Adrenal gland (tissue), 12 donors: ENCODE measurements around the gene PLA2G2F. TPM values are rescaled to one million over a fixed set of nuclear protein-coding genes. Genes with fewer than 3 reads are reported as not detected.

ENCODE experiments used
- DNase-seq, 7 donors: peaks; one replicate each; pipeline ENCODE4 v3.0.0-alpha.2; 2019 to 2020
- H3K27ac ChIP-seq, 5 donors: fragments of 200-600 bp; sonication (generic) in 4 of 5; 1 replicate in 3 of 5; 2 replicates in 2 of 5; pipeline versions ENCODE4 v1.5.1 to v1.8.0; 2016 to 2020; ENCODE audit warnings: mild to moderate bottlenecking in 1 of 5
- H3K27me3 ChIP-seq: fragments of 200-600 bp; 2 replicates; pipeline ENCODE4 v1.8.0; 2021
- H3K36me3 ChIP-seq, 2 donors: fragments of 200-600 bp; replicated peaks in 1 of 2; 1 replicate in 1 of 2; 2 replicates in 1 of 2; pipeline versions ENCODE4 v1.5.1 to v1.8.0; 2018 to 2022
- H3K4me1 ChIP-seq, 2 donors: fragments of 200-600 bp; replicated peaks in 1 of 2; 1 replicate in 1 of 2; 2 replicates in 1 of 2; pipeline versions ENCODE4 v1.5.1 to v1.8.0; 2018 to 2021
- H3K4me3 ChIP-seq, 4 donors: fragments of 200-600 bp; sonication (generic) in 3 of 4; one replicate each; pipeline ENCODE4 v1.5.1; 2016 to 2018
- H3K9me3 ChIP-seq, 3 donors: fragments of 200-600 bp; sonication (generic) in 1 of 3; replicated peaks in 1 of 3; 1 replicate in 2 of 3; 2 replicates in 1 of 3; pipeline versions ENCODE4 v1.5.1 to v1.8.0; 2016 to 2021
- CTCF ChIP-seq, 6 experiments: fragments of 450-650 bp in 4 of 6; fragments of 200-600 bp in 2 of 6; sonication (generic) in 1 of 6; IDR thresholded peaks; 1 replicate in 5 of 6; 2 replicates in 1 of 6; pipeline versions ENCODE4 v1.5.1 to v1.8.0; 2016 to 2021; ENCODE audit warnings: antibody characterized with exemption in 6 of 6, mild to moderate bottlenecking in 2 of 6, moderate library complexity in 1 of 6
- POLR2A ChIP-seq, 2 donors: fragments of 450-650 bp; IDR thresholded peaks; one replicate each; pipeline ENCODE4 v1.6.1; 2017; ENCODE audit warnings: antibody characterized with exemption in 2 of 2, mild to moderate bottlenecking in 2 of 2, moderate library complexity in 1 of 2
- WGBS, 4 donors: extraction: QIAGEN DNeasy Blood & Tissue Kit in 2 of 4; methylation state at CpG; one replicate each; pipeline versions ENCODE4 v1.1.5 to v1.1.7; 2013 to 2017; 5-methylcytosine and 5-hydroxymethylcytosine counted together
- intact Hi-C, 2 donors: fragments of 100-400 bp; cut with DNase I; formaldehyde crosslinking; loops; one replicate each; pipeline versions ENCODE4 v1.14.1 to v1.15.0; 2022 to 2023
- polyA plus RNA-seq, 3 donors: library from polyadenylated mRNA; stranded (reverse); fragments of 200-250 nt in 2 of 3; fragments of 350-450 nt in 1 of 3; fragmentation: Illumina TruSeq in 1 of 3; extraction: RNeasy Lipid Tissue Mini Kit (QIAGEN cat#74804) in 1 of 3; gene quantifications; one replicate each; pipeline ENCODE4 v1.2.3, GENCODE V29; 2013 to 2014
- total RNA-seq, 9 donors: library from RNA; depleted of rRNA in 4 of 9; stranded (reverse); fragments of >200 nt in 4 of 9; fragments of 120-200 nt in 1 of 9; fragmentation: NEBNext Ultra II Directional in 1 of 9; extraction: Animal tissue kit (Norgen Biotek cat#: 25700) in 1 of 9; gene quantifications; one replicate each; pipeline versions ENCODE4 v1.1.0 to v1.2.4, GENCODE V29; 2013 to 2023
- donor health status: healthy with polysubstance abuse.
- donor health status: Bipolar disorder and iron deficiency.
- donor health status: DM: yes; HTN: yes; CAD: no.
- donor health status: DM: no; HTN: no; CAD: no.
- donor health status: DM: no; HTN: no; CAD: no.
- donor health status: DM: yes; HTN: yes; CAD: no.

The PLA2G2F gene
- total and polyA plus RNA-seq, 12 donors = 0.08 TPM; not detected in 11

GRCh38 chr1:20185834-20186782, 47.0 kb downstream of the PLA2G2F start, which contains the start of the genes PLA2G2C and UBXN10:
Gene PLA2G2C (minus strand): TSS chr1:20186518. CDS start chr1:20177363, 9,155 bp downstream.
Gene UBXN10 (plus strand): TSS chr1:20186096. CDS start chr1:20190562, 4,466 bp downstream.
- Histone ChIP-seq H3K27ac (peak within 1 kb of the TSS in 1 of 5 donors; percentile 66), H3K27me3 (no peaks in the 10 kb centered on the region)

GRCh38 chr1:20187103-20187812, 48.1 kb downstream of the PLA2G2F start:
- no peak overlapping the region for H3K27ac ChIP-seq
- no peaks in the 10 kb centered on the region for H3K36me3 ChIP-seq
- intact Hi-C loops = no loop called here
- no peaks in the 10 kb centered on the region for H3K9me3 ChIP-seq
- WGBS, 4 donors = 63 to 74% (median 72%) methylated on average over 7 of the region's 7 CpGs
- DNase-seq = no peak
- H3K27me3 ChIP-seq = no peaks in the 10 kb centered on the region
- H3K4me1 ChIP-seq = peaks cover 4 to 24% of the 10 kb centered on the region in 2 donors
- TF ChIP-seq CTCF (IDR thresholded peaks at IDR 0.05) (no peak), POLR2A (IDR thresholded peaks at IDR 0.05) (no peak)
- no peak overlapping the region for H3K4me3 ChIP-seq

More at GRCh38 chr1:20185834-20186782, 47.0 kb downstream of the PLA2G2F start, which contains the start of the genes PLA2G2C and UBXN10:
- no peaks in the 10 kb centered on the region for H3K9me3 ChIP-seq
- TF ChIP-seq POLR2A (IDR thresholded peaks at IDR 0.05) (no peak), CTCF (IDR thresholded peaks at IDR 0.05) (no peak)
- intact Hi-C loops = no loop called here
- DNase-seq = peak; percentile 56 to 78 (median 66)
- WGBS, 4 donors = 5 to 17% (median 10%) methylated on average over 25 to 52 of the region's 52 CpGs
- H3K4me3 ChIP-seq = peak within 1 kb of the TSS in 2 of 4 donors; percentile 18 to 58
- H3K4me1 ChIP-seq = peaks cover 4 to 21% of the 10 kb centered on the region in 2 donors
- no peaks in the 10 kb centered on the region for H3K36me3 ChIP-seq

DNA sequence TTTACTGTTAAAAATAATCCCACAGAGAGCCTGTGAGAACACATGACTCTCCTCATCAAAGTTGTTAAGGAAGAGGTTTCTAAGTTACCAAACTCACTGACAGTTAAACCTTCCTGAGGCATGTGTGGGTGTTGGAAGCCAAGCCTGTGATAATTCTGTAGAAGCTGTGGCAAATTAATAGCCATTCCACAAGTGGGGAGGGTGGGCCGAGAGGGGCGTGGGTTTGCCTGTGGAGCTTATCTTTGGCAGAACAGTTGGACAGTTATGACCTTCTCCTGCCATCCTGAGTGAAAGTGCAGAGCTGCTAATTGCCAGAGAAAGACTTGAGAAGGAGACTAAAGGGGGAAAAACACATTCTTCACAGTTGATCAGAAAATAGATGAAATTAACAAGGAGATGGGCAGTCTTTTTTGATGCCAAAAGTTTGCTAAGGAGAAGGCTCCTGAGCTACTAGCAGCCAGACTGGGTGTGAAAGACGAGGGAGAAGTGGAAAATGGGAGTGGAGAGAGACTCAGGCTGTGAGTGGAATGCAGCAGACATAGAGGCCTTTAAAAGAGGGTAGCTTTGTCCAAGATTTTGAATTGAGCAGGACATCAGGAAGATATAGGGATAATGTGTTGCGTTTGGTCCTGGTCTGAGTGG, 48.8 kb downstream of the PLA2G2F start:
- Histone ChIP-seq H3K36me3 (no peaks in the 10 kb centered on the region), H3K4me3 (no peak overlapping the region), H3K9me3 (no peaks in the 10 kb centered on the region), H3K4me1 (peaks cover 4 to 25% of the 10 kb centered on the region in 2 donors), H3K27me3 (no peaks in the 10 kb centered on the region), H3K27ac (no peak overlapping the region)
- intact Hi-C loops = no loop called here
- DNase-seq = no peak
- 52 to 63% (median 55%) methylated on average over 4 of the region's 4 CpGs for WGBS, 4 donors
- no peak for TF ChIP-seq CTCF (IDR thresholded peaks at IDR 0.05)
- TF ChIP-seq POLR2A (IDR thresholded peaks at IDR 0.05) = no peak
